Ecto neural progenitor cell (in vitro differentiated cells): ENCODE results near the gene SIL1.
A peak's percentile ranks its signal among the peaks of the same experiment; 100 is the strongest.

ENCODE experiments used
- DNase-seq: peaks from one replicate; pipeline ENCODE4 v3.0.0-alpha.2; 2018; ENCODE audit warnings: low spot score

SIL1 gene

GRCh38 chr5:139105621-139106071 is 92.5 kb downstream of the SIL1 start:
- DNase-seq, result peak; percentile 75

DNA sequence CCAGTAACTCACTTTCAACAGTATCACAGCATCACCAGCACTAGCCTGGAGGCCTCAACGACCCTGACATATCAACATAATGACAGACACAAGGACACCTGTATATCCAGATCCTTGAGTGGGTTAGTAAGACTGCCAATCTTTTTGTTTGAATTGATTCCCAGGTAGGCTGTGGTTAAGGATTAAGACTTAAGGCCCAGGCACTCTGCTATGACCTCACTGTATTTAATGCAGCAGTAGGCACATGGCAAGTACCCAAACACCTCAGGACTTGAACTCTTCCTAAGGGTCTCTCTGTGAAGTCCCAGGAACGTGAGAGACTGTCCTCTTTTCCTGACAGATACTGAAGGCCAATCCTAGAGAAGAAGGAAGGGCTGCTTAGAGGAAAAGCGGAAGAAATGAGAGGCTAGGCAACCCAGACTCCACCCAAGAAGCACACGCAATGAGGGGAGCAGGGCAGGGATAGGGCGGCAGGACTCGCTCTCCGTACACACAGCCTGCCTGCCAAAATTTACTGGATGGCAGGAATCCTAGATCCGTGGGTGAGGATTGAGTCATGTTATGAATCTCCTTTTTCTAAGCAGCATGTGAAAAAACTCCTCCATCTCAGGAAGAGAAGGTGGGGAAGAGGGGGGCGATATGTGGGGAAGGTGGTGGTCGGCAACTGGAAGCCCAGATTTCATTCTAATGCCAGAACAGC is 93.4 kb downstream of the SIL1 start:
- DNase-seq, result no peak

DNA sequence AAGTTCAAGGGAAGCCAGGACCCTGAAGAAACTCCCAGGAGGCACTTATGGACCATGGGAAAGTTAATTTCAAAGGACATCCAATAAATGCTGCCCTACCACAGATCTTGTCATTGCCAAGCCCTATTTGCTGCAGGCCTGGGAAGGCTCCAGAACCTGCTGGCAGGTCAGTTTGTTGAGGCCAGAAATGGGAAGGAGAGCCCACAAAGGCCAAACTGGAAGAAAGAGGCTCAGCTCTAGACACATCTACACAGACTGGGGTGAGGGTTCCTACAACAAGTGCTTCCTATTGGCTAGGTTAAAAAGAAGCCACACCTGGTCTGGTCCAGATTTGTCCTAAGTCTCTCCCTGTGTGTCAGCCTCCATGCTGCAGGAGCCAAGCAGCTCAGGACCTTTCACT is 94.4 kb downstream of the SIL1 start:
- no peak for DNase-seq

- no peak for DNase-seq
Measured at GRCh38 chr5:139100825-139101224, 97.3 kb downstream of the SIL1 start.

DNA sequence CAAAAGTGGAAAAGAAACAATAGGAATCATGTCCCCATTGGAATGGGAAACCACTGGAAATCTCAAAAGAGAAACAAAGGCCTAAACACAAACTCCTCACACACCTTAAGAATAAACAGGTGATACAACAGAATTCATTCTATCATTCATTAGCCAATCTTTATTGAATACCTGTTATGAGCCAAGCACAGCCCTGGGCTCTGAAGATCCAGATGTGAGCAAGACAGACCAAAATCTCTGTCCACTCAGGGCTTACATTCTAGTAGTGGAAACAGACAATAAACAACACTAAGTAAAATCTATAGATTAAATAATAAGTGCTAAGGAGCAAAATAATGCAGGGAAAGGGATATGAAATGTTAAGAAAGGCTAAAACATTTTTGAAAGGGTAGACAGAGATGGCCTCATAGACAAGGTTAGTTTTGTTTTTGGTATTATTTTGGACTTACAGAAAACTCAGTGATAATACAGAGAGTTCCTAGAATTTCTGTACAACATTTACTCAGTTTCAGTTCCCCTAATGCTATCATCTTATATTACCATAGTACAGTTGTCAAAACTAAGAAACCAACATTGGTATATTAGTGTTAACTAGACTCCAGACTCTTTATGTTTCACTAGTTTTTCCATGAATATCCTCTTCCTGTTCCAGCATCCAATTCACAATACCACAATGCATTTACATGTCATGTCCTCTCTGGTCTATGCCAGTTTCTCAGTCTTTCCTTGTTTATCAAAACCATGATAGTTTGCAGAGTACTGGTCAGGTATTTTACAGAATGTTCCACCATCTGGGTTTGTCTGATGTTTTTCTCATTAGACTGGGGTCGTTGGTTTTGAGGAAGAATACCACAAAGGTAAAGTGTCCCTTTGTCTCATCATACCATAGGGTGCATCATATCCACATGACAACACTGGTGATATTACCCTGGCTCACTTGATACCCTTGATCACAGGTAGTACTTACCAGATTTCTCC is 103.7 kb downstream of the SIL1 start:
- DNase-seq, result no peak

DNA sequence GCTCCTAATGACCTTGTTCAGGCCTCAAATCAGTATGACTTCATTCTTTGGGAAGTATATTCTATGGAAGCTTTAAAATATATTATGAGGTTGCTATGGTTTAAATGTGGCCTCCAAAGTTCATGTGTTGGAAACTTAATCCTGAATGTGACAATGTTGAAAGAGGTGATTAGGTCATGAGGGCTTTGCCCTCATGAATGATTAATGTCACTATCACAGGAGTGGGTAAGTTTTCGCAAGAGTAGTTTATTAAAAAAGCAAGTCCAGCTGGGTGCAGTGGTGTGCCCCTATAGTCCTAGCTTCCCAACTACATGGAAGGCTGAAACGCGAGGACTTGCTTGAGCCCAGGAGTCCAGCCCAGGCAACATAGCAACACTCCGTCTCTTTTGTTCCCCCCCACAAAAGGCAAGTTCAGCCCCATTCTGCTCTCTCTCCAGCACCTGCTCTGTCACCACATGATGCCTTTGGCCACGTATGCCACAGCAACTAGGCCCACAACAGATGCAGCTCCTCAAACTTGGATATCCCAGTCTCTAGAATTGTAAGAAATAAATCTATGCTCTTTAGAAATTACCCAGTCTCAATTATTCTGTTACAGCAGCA is 105.3 kb downstream of the SIL1 start:
- DNase-seq, result no peak

GRCh38 chr5:139091439-139092156 is 106.6 kb downstream of the SIL1 start:
- no peak for DNase-seq

DNA sequence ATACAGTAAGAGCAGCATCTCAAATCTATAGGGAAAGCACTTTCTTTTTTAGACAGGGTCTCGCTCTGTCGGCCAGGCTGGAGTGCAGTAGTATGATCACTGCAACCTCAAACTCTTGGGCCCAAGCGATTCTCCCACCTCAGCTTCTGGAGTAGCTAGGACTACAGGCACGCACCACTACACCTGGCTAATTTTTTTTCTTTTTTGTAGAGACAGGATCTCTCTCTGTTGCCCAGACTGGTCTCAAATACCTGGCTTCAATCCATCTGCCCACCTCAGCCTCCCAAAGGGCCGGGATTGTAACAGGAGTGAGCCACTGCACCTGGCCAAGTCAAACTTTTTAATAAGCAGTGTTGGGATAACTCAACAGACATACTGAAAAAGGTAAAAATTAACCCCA is 107.6 kb downstream of the SIL1 start:
- no peak for DNase-seq

DNA sequence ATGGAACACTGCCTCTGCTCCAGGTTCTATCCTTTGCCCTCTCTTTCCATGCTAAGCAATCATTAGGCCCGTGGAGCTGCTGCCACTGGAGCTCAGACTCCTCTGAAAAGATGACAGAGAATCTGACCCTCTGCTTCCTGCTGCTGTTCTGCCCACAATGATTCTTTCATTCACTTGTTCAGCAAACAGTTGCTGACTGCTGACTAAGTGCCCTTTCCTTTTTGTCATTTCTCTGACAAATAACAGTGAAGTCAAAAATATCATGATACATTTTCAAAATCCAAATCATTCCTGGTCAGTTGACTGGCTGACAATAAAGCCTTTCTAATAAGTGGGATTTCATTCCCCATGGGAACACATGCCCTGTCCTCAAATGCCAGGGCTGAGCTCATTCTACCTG is 110.1 kb downstream of the SIL1 start:
- no peak for DNase-seq

- no peak for DNase-seq
Measured at GRCh38 chr5:139082813-139083498, 115.2 kb downstream of the SIL1 start.

DNA sequence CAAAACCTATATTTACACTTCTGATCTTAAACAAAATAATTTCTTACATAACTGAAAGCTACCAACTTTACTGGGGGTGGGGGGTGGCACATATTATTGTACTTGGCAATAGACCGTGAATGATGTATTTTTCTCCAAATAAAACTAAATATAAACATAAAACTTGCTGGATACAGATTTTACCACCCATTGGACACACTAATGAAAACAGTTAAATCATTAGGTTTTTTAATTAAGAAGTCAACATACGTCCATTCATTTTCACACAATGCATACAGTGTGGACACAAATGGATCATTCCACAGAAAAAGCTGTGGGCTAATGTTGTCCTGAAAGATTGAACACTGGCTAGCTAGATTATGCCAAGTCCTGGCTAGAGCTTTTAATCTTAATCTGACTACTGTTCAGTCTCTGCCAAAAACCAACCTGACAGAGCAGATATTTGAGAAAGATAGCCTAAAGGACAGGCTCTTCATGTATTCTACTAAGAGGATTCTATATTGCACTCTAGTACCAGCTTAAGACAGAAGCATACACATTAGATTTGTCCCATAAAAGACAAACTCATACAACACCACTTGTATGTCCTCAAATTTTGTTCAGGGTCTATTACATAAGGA is 118.1 kb downstream of the SIL1 start:
- no peak for DNase-seq

GRCh38 chr5:139079225-139079990 is 118.8 kb downstream of the SIL1 start:
- no peak for DNase-seq

- DNase-seq, result no peak
Measured at GRCh38 chr5:139078345-139078744, 119.8 kb downstream of the SIL1 start.

DNA sequence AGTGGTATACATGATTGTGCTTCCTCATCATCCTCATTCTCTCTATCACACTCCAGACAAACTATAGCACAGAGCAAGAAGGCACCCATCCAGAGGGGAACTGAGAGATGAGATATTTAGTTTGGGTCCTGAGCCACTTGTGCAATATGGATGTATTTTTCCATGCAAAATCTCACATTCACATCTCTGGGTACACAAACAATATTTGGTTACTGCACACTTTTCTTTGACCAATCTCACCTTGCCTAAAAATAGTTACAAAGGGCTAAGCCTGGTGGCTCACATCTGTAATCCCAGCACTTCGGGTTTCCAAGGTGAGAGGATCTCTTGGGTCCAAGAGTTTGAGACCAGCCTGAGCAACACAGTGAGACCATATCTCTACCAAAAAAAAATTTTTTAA is 120.3 kb downstream of the SIL1 start:
- no peak for DNase-seq

GRCh38 chr5:139076111-139076510 is 122.1 kb downstream of the SIL1 start:
- no peak for DNase-seq

- DNase-seq, result no peak
Measured at GRCh38 chr5:139075066-139076050, 122.8 kb downstream of the SIL1 start.

GRCh38 chr5:139073956-139074355 is 124.2 kb downstream of the SIL1 start:
- peak; percentile 19 for DNase-seq

DNA sequence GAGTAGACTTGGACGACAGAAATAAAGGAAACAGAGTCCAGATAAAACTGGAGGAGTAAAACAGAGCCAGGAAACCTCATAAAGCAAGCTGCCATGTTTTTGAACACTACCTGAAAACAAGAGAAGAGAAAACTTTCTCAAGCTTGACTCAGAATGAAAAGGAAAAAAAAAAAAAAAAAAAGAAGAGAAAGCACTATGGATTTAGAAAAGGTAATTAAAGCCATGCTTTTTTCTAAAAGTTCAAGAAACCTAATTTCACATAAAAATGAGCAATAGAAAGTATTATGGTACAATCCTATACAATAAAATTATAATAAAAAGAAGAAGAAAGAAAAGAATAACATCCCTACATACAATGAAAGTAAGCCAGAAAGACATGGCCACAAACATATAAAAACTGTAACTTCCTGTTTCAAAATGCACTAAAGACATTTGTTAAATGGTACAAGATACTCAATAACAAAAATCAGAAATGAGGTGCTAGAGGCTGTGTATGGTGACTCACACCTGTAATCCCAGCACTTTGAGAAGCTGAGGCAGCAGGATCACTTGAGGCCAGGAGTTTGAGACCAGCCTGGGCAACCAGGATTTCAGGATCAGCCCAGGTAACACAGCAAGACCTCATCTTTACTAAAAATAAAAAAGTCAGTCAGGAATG is 129.5 kb downstream of the SIL1 start:
- DNase-seq, result no peak
